GM12878 (cell line): Measurements from ENCODE around the gene GBP4. TPM values are rescaled to one million over a fixed set of nuclear protein-coding genes. Genes with fewer than 3 reads are reported as not detected.

ENCODE experiments used
- ATAC-seq: fragments of 200-7000 bp; cut with Tn5 transposase; 3 replicates; pipeline ENCODE4 v1.9.1; 2020; ENCODE audit warnings: mild to moderate bottlenecking, moderate library complexity
- BruUV-seq: library from RNA; stranded (reverse); fragments of 400-500 nt; replicated peaks from 2 replicates; lab custom pipeline; 2021; lab: Mats Ljungman, UMichigan
- CTCF ChIA-PET: fragments of 300-600 bp; sonication (Branson Sonifier 250); formaldehyde crosslinking; extraction: SDS; loops from one replicate; lab custom pipeline; 2021; ENCODE audit warnings: inconsistent platforms; lab: Yijun Ruan, JAX
- POLR2A ChIA-PET: fragments of 350-600 bp; formaldehyde crosslinking; extraction: SDS; loops from one replicate; lab custom pipeline; 2021; ENCODE audit warnings: inconsistent platforms; lab: Charles Lee
- RAD21 ChIA-PET: fragments of 300-600 bp; sonication (Branson Sonifier 250); formaldehyde crosslinking; loops from one replicate; lab custom pipeline; 2023; ENCODE audit warnings: antibody characterized with exemption; ENCODE audit not compliant: unreplicated experiment; lab: Charles Lee
- SMC1A ChIA-PET: fragments of 300-600 bp; sonication (Branson Sonifier 250); formaldehyde crosslinking; loops from one replicate; lab custom pipeline; 2023; ENCODE audit not compliant: unreplicated experiment, uncharacterized antibody; lab: Charles Lee
- DNase-seq: peaks from one replicate; pipeline ENCODE4 v3.0.0-alpha.2; 2011; ENCODE audit warnings: low read depth, low spot score
- FAIRE-seq: peaks from 3 replicates; lab custom pipeline; 2011; peaks lifted over from hg19 to GRCh38; lab: Jason Lieb, UNC
- H2AFZ ChIP-seq: 2 replicates; pipeline ENCODE4 v1.6.0; 2011; ENCODE audit warnings: low read depth, low read length, control low read depth; ENCODE audit not compliant: control insufficient read depth
- H3K27ac ChIP-seq: 2 replicates; pipeline ENCODE4 v1.5.1; 2011; ENCODE audit warnings: control low read depth; ENCODE audit not compliant: control insufficient read depth, insufficient read depth
- H3K27me3 ChIP-seq, 2 experiments: replicated peaks in 1 of 2; 2 replicates each; pipeline versions ENCODE4 v1.6.0 to v1.6.1; 2011; ENCODE audit warnings: low read length in 1 of 2; ENCODE audit not compliant: control insufficient read depth in 2 of 2, insufficient read depth in 2 of 2
- H3K36me3 ChIP-seq, 2 experiments: 2 replicates each; pipeline ENCODE4 v1.5.1; 2011; ENCODE audit warnings: low read length in 1 of 2; ENCODE audit not compliant: control insufficient read depth in 2 of 2, insufficient read depth in 2 of 2
- H3K4me1 ChIP-seq: 2 replicates; pipeline ENCODE4 v1.6.1; 2011; ENCODE audit warnings: mild to moderate bottlenecking, low read length, moderate library complexity, mixed read lengths; ENCODE audit not compliant: control insufficient read depth, insufficient read depth
- H3K4me2 ChIP-seq: 2 replicates; pipeline ENCODE4 v1.6.0; 2011; ENCODE audit warnings: control low read depth; ENCODE audit not compliant: control insufficient read depth, insufficient read depth
- H3K4me3 ChIP-seq: fragments of 200-600 bp; sonication (generic); 2 replicates; pipeline ENCODE4 v1.5.1; 2016
- H3K79me2 ChIP-seq: 2 replicates; pipeline ENCODE4 v1.6.0; 2011; ENCODE audit warnings: low read length; ENCODE audit not compliant: control insufficient read depth, insufficient read depth
- H3K9ac ChIP-seq: 2 replicates; pipeline ENCODE4 v1.8.0; 2011; ENCODE audit warnings: low read length, control low read depth, mixed read lengths; ENCODE audit not compliant: control insufficient read depth, insufficient read depth
- H3K9me3 ChIP-seq: replicated peaks from 3 replicates; pipeline ENCODE4 v1.5.1; 2011; ENCODE audit warnings: mild to moderate bottlenecking, low read length; ENCODE audit not compliant: control insufficient read depth, insufficient read depth
- H4K20me1 ChIP-seq: 2 replicates; pipeline ENCODE4 v1.6.0; 2011; ENCODE audit not compliant: control insufficient read depth, insufficient read depth
- BCLAF1 ChIP-seq: fragments of 450-650 bp; IDR thresholded peaks from 2 replicates; pipeline ENCODE4 v1.6.1; 2017; ENCODE audit warnings: antibody characterized with exemption, mild to moderate bottlenecking, moderate library complexity
- CBX5 ChIP-seq: sonication (generic); IDR thresholded peaks from 2 replicates; pipeline ENCODE4 v1.6.1; 2016; ENCODE audit warnings: low read depth, moderate library complexity, mild to moderate bottlenecking, inconsistent platforms
- PAX8 ChIP-seq: fragments of 450-650 bp; IDR thresholded peaks from 2 replicates; pipeline ENCODE4 v1.6.1; 2017; ENCODE audit warnings: mild to moderate bottlenecking, moderate library complexity
- PKNOX1 ChIP-seq: fragments of 450-650 bp; IDR thresholded peaks from 2 replicates; pipeline ENCODE4 v1.6.1; 2016; ENCODE audit warnings: mild to moderate bottlenecking
- PML ChIP-seq: IDR thresholded peaks from 2 replicates; pipeline ENCODE4 v1.6.1; 2012; ENCODE audit warnings: low read length, inconsistent platforms
- SKIL ChIP-seq: fragments of 450-650 bp; IDR thresholded peaks from 2 replicates; pipeline ENCODE4 v1.6.1; 2017; ENCODE audit warnings: mild to moderate bottlenecking, low read depth, inconsistent platforms; ENCODE audit not compliant: poor library complexity, severe bottlenecking
- SMAD1 ChIP-seq: fragments of 450-650 bp; IDR thresholded peaks from 2 replicates; pipeline ENCODE4 v1.6.1; 2018; ENCODE audit warnings: mild to moderate bottlenecking, low read depth; ENCODE audit not compliant: partially characterized antibody
- SMARCA5 ChIP-seq: fragments of 450-650 bp; IDR thresholded peaks from 2 replicates; pipeline ENCODE4 v1.6.1; 2017; ENCODE audit warnings: mild to moderate bottlenecking
- SRF ChIP-seq, 2 experiments: IDR thresholded peaks; 2 replicates each; pipeline ENCODE4 v1.6.1; 2011; ENCODE audit warnings: low read depth in 2 of 2, low read length in 2 of 2, mild to moderate bottlenecking in 1 of 2, moderate library complexity in 1 of 2
- TAF1 ChIP-seq: IDR thresholded peaks from 2 replicates; pipeline ENCODE4 v1.6.1; 2011; ENCODE audit warnings: mild to moderate bottlenecking, low read depth, low read length, borderline replicate concordance
- ZNF217 ChIP-seq: fragments of 450-650 bp; IDR thresholded peaks from 2 replicates; pipeline ENCODE4 v1.6.1; 2017; ENCODE audit warnings: antibody characterized with exemption, mild to moderate bottlenecking
- WGBS: methylation state at CpG from one replicate; pipeline ENCODE4 v1.1.6; 2016; ENCODE audit warnings: low lambda C conversion rate; ENCODE audit not compliant: insufficient replicate concordance, insufficient coverage; ENCODE audit errors: missing lambda C conversion rate; 5-methylcytosine and 5-hydroxymethylcytosine counted together
- in situ Hi-C: fragments of 300-500 bp; cut with MboI; formaldehyde crosslinking; loops from 9 replicates; pipeline ENCODE4 v1.14.3; 2018; ENCODE audit warnings: mixed read lengths
- intact Hi-C: fragments of 100-400 bp; cut with micrococcal nuclease; formaldehyde crosslinking; loops from one replicate; pipeline ENCODE4 v1.14.2; 2022; ENCODE audit not compliant: unreplicated experiment
- polyA plus RNA-seq, 11 experiments: library from polyadenylated mRNA; depleted of rRNA in 4 of 11; unstranded in 6 of 11; stranded (reverse) in 5 of 11; fragments of >200 nt; fragmentation: Nextera tagmentation in 4 of 11; fragmentation: Illumina TruSeq in 1 of 11; extraction: Ambion mirVana in 4 of 11; extraction: Trizol in 1 of 11; gene quantifications; 1 replicate in 1 of 11; 2 replicates in 10 of 11; pipeline versions ENCODE4 v1.2.1 to v1.2.3, GENCODE V29; 2011 to 2016; ENCODE audit warnings: inconsistent platforms in 2 of 11, missing spikeins in 2 of 11, low read depth in 1 of 11
- total RNA-seq, 4 experiments: library from RNA; depleted of rRNA in 3 of 4; stranded (reverse); fragments of >200 nt in 3 of 4; fragmentation: Illumina TruSeq in 1 of 4; extraction: Trizol in 1 of 4; gene quantifications; 2 replicates each; pipeline versions ENCODE4 v1.2.1 to v1.2.3, GENCODE V29; 2013 to 2021

The GBP4 gene
- total and polyA plus RNA-seq, 10 of the 15 experiments (the other 5 are each of a cell fraction or from before 2014, with no cell fraction given) = 2.4 to 41.9 (median 3.5) TPM

- Histone ChIP-seq H3K4me2 (no peak overlapping the region), H4K20me1 (no peaks in the 10 kb centered on the region), H2AFZ (no peak overlapping the region; the same call in 1 of the 2 replicates), H3K36me3 (no peaks in the 10 kb centered on the region), H3K27ac (no peak overlapping the region), H3K9me3 (no peaks in the 10 kb centered on the region), H3K4me1 (no peaks in the 10 kb centered on the region), H3K27me3 (no peaks in the 10 kb centered on the region), H3K4me3 (no peak overlapping the region), H3K9ac (no peak overlapping the region), H3K79me2 (no peaks in the 10 kb centered on the region)
- WGBS = 73% methylated on average over 1 of the region's 1 CpG
- DNase-seq (no peak), FAIRE-seq (no peak), ATAC-seq (no peak)
- RAD21 ChIA-PET = no interaction called here
- intact Hi-C loops (no loop called here), in situ Hi-C loops (no loop called here)
- no TSS peak for BruUV-seq
- SMC1A ChIA-PET = interaction anchor here (0.8 kb wide), 1 partner anchor 32 kb away, joined by 3 read pairs; no protein-coding TSS in a partner anchor
- CTCF ChIA-PET = no interaction called here
- no peak for TF ChIP-seq PAX8
- no peak for TF ChIP-seq SMAD1
- no peak for TF ChIP-seq TAF1
- TF ChIP-seq PML = no peak
- POLR2A ChIA-PET = no interaction called here
These were observed 32.0 kb downstream of the GBP4 start for GRCh38 chr1:89166705-89167104.

GRCh38 chr1:89165811-89166210 is 32.9 kb downstream of the GBP4 start:
- Histone ChIP-seq H4K20me1 (no peaks in the 10 kb centered on the region), H3K4me3 (no peak overlapping the region), H2AFZ (no peak overlapping the region), H3K9me3 (no peaks in the 10 kb centered on the region), H3K36me3 (no peaks in the 10 kb centered on the region), H3K79me2 (no peaks in the 10 kb centered on the region), H3K4me1 (no peaks in the 10 kb centered on the region), H3K4me2 (no peak overlapping the region), H3K27me3 (no peaks in the 10 kb centered on the region), H3K27ac (no peak overlapping the region), H3K9ac (no peak overlapping the region)
- WGBS = 61% methylated on average over 5 of the region's 5 CpGs
- in situ Hi-C loops (no loop called here), intact Hi-C loops (no loop called here)
- SMC1A ChIA-PET = interaction anchor here (0.6 kb wide), 1 partner anchor 191 kb away, joined by 3 read pairs; no protein-coding TSS in a partner anchor
- CTCF ChIA-PET = no interaction called here
- POLR2A ChIA-PET = interaction anchor here (0.7 kb wide), 1 partner anchor 636 kb away, joined by 3 read pairs; no protein-coding TSS in a partner anchor
- no peak for DNase-seq
- no TSS peak for BruUV-seq
- no peak for ATAC-seq
- no peak for FAIRE-seq
- RAD21 ChIA-PET = no interaction called here
- TF ChIP-seq SKIL (no peak), CBX5 (no peak), ZNF217 (no peak), PKNOX1 (no peak), SRF (IDR thresholded peaks at IDR 0.05; ENCODE audit: low read depth in 2 of 2, low read length in 2 of 2) (no peak), BCLAF1 (no peak), SMARCA5 (no peak)
